ENCODE results near the gene KCNN3. TPM values are rescaled to one million over a fixed set of nuclear protein-coding genes. Genes with fewer than 3 reads are reported as not detected.

KCNN3 gene
- polyA plus RNA-seq, 3 donors, result 2.4 to 2.9 (median 2.9) TPM

DNA sequence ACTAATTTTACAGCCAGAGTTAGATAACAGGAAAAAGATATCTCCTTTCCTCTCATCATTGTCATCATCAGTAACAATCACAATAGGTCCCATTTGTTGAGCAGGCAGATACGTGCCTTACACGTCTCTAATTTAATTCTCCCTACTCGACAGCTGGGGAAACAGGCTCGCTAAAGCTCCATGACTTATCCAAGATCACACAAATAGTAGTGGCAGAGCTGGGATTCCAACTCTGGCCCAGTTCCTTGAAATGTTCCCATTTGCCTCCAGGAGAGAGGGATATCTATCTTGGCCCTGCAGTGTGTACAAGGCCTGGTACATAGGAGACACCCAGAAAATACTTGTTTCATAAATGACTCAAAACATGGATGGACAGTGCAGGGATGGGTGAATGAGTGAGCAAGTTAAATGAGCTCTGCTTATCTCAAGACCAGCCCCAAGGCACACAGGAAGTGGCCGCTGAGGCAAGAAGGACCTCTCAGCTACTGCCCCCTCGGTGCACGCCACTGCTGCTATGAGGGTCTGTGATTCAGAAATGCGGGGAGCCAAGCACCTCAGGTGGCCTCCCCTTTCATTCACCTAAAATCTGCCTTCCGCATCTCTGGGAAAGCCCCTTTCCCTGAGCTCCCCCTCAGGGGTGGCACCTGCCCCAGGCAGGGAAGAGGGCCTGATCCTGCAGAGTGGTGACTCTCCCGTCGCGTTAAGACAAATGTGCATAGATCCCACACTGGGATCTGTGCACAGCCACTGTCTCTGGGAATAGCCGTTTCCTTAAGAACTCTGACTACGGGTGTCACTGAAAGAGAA, 3.6 kb downstream of the KCNN3 start:
- DNase-seq (ENCODE audit: extremely low read depth in 1 of 11, low read depth in 9 of 11, low spot score in 4 of 11), result no peak

DNA sequence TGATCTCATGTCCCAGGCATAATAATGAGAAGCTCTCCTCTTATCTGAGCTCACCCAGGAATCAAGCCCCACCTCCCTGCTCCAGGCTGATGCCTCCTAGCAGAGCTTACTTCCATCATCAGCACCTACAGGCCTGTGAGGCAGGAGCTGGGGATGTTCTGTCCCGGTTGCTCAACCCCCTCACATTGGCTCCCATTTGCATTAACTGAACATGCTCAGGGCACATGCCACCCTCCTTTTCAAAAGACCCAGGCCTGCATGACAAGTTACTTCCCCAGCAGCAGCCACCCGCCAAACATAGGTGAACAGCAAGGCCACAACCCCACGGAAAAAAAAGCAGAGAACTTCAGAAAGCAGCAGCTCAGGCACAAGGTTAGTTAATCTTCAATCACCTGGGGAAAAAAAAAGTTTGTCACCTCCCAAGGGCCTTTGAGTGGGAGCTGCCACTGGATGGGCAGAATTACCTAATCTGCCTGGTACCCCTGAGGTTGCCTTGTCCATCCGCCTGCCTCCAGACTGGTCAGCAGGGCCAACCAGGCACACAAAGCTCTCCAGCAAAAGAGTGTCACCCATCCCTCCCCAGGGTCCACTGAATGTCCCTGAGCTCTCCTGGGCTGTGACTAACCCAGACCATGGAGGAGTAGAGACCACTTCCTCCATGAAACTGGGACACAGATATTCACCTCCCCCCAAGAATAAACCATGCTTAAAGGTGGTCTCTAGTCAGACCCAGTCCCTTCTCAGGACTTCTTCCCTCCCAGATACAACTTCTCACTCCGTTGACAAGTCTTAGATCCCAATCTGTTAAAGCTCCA, 4.4 kb downstream of the KCNN3 start:
- DNase-seq (ENCODE audit: extremely low read depth in 1 of 11, low read depth in 9 of 11, low spot score in 4 of 11), result no peak

DNA sequence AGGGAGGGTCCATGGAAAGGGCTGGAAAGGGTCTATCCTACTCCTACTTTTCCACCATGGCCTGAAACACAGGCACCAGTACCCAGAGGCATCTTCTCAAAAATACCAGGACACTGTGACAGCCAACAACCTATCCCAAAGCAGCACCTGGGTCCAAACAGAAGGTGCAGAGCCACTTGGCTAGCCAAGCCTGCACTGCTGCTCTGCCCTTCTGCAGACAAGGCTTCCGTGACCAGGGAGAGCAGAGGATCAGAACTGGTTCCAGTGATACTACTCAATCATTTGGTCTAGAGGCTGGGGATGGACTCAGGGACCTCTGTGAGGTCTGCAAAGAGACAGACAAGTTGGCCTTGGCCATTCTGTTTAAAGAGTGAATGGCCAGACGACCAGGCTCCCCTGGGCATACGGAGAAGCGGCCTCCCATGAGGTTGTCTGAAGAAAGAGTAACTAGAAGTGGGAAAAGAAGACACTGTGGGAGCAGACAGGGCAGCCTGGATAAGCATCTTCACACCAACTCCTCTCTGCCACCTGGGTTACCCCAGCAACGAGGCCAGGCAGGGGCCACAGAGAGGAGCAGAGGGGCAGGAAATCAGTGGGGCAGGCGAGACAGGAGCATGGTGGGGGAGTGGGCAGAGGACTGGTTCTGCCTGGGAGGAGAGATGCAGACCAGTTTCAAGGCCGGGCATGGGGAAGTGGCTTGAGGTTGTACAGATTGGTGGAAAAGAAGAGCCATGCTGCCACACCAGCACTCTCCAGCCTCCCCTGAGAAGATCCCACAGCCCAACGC, 5.7 kb downstream of the KCNN3 start:
- DNase-seq (ENCODE audit: extremely low read depth in 1 of 11, low read depth in 9 of 11, low spot score in 4 of 11), result no peak

DNA sequence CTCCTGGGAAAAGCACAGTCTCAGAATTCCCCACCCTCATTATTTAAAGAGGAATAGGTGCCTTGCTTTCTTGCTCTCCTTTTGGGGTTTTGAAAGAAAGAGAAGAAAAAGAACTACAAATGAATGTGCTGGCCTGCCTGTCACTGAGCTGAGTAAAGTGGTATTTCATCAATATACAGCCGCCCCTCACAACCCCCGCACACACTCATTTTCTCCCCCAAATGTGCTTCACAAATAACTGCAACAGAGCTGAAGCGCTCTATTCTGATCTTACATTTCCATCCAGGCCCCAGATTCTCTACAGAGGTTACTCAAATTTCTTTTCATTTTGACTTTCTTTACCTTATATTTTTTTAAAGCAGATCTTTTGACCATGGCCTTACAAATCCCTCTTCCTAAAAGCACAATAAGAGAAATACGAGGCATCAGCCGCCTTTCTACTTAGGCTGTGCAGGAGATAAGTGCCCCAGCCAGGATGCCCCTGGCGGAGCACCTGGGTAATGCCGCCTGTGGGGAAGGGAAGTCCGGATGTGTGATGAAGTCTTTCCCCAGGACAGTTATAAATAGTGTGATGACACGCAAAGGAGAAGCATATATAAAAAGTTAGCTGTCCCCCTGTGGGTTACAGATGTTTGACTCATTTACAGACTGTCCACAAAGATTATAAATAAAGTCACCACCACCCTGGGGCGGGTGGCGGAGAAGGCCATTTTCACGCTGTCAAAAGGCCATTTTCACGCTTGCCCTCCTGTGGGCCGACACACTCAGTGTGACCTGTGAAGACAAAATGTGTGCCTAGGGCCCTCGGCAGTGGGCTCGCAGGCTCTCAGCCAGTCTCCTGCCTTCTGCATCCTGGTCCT, 6.5 kb downstream of the KCNN3 start:
- DNase-seq (ENCODE audit: extremely low read depth in 1 of 11, low read depth in 9 of 11, low spot score in 4 of 11), result no peak

DNA sequence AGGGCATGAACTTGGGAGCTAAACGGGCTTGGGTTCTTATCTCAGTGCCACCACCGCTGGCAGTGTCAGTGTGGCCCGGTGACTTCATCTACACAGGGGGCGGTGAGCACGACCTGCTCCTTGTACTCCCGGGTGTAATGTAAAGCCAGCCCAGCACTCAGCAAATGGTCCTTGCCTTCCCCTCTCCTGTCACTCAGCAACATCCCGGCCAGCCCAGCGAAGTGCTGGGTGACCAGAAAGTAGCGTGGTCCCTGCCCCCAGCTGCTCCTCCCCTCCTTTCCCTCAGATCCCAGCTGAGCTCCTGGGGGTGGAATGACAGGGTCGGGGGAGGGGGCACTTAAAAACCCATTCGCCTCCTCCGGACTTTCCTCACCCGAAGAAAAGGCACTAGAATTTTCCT, 7.2 kb downstream of the KCNN3 start:
- no peak for DNase-seq (ENCODE audit: extremely low read depth in 1 of 11, low read depth in 9 of 11, low spot score in 4 of 11)

DNA sequence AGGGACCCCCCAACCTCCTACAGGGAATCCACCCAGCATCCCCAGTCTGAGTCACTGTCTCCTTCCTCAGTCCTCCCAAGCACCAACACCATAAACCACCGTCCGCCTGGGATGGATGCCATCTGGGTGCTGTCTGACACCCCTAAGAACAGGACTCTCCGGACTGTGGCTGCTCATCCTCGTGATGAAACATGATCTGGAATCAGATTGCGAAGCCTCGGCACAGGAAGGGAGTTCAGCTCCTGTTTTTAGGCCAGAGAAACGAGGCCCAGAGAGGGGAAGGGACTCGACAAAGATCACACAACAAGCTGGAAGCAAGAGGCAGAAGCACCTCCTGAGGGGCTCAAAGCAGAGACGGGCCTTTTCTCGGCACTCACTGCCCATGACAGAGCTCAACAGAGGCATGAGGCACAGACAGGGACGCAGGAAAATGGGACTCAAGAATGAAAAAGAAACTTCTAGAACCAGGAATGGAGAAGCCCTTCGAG, 8.4 kb downstream of the KCNN3 start:
- DNase-seq (ENCODE audit: extremely low read depth in 1 of 11, low read depth in 9 of 11, low spot score in 4 of 11), result no peak

DNA sequence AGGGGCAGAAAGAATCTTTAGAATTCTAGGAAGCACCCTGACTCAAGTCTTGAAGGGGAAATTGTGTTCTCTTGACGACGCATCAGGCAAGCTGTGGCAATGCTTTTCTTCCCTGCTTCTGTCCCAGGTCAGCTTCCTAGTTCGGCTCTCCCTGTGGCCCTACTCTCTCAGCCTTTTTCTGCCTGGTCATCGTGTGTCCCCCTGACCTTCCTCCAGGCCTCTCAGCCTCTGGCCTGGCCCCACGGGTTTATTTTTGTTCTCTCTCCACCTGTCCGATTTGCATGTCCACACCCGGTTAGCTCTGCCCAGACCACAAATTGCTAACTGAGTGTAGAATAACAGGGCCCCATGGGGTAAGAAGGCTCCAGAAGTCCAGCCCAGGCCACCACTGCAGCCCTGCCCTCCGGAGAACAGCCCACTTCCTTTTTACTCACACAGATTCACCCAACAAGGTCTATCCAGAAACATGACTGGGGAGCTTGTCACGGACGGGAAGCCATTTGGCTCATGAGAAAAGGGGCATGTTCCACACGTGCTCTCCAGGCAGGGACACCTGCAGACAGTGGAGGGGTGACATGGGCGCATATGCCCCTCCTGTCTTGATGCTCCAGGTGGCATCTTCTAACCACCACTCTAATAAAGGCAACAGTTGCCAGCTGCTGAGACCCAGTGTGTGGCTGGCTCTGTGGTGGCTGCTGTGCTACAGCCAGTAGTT, 9.8 kb downstream of the KCNN3 start:
- no peak for DNase-seq (ENCODE audit: extremely low read depth in 1 of 11, low read depth in 9 of 11, low spot score in 4 of 11)

DNA sequence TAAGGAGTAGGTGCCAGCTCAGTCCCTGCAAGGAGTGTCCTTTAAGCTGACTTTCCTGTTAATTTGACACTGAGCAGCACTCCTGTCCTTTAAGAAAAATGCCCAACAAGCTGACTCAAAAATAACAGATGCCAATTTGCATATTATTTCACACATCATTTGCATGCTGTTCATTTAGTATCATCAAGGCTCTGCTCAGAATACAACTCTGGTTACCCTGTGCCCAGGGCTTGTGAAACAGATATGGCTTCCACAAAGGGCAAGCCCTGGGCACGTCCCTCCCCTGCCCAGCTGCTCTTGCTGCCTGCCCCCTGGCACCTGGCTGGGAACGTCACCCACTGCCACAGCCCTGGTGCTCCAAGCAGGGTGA, 10.3 kb downstream of the KCNN3 start:
- no peak for DNase-seq (ENCODE audit: extremely low read depth in 1 of 11, low read depth in 9 of 11, low spot score in 4 of 11)

DNA sequence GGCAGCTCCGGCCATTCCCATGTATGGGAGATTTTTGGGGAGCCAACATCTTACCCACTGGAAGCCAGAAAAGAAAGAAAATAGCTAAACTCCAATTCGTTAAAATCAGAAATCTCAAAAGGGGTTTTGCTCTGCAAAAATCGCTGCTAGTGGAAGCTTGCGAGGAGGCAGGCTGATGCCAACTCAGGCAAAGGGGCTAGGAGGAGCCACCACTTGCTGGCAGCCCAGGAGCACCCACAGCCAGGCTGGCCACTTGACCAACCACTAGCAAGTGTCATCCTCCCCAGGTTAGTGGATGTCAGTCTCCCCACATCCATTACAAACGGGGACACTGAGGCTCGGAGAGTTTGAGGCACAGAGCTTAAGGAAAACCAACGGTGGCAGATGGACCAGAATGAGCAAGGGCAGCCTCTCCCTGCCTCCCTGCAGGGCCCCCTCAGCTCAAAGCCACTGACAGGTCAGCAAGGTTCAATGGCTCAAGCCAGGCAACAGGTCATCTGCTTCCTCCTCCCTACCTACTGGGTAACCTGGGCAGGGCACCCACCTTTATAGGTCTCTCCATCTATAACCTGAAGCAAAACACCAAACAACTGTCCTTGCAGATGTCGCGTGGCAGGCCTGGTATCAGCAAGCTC, 10.8 kb downstream of the KCNN3 start:
- DNase-seq (ENCODE audit: extremely low read depth in 1 of 11, low read depth in 9 of 11, low spot score in 4 of 11), result no peak

DNA sequence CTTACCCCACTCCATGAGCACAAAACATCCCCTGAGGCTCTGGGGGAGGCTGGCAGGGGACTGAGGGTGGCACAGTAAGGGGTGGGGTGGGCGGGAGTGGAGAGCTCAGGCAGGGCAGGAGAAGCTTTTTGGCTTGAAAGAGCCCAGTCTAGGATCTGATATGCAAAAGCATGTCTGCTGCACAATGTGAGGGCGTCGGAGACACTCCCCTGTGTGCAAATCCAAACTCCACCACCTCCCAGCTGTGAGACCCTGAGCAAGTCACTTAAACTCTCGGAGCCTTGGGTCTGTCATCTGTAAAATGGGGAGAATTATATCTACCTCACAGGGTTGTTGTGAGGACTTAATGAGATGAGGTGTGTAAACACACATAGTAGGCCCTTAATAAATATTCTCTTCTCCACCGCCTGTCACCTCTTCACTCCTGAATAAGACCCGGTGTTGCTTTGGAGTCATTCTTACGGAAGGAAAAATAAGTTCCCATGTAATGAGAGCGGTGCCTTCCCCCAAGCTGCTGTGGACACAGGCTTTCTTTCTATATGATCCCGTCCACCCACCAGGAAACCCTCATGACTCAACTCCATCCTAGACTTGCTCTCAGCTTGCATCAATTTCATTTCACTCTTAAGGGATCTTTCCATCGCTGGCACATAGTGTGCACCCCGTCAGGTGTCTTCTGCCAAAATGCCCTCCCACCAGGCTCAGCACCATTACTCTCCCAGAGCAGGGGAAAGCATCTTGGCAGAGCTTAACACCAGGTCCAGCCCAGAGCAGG, 12.5 kb downstream of the KCNN3 start:
- DNase-seq (ENCODE audit: extremely low read depth in 1 of 11, low read depth in 9 of 11, low spot score in 4 of 11), result no peak

DNA sequence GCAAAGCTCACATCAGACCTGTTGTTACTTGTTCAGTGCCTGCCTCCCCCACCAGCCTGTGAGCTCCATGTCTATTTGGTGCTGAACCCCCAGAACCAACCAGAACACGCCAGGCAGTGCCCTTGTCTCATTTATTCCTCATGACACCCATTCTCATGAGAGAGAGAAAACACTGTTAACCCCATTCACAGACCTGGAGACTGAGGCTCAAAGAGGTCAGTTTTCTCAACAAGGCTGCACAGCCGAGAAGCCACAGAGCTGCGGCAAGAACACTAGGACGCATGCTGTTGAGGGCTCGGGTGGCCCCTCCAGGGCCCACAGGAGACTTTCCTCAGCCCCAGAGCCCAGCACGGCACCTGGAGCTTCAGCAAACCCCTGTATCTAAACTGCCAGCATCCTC, 13.1 kb downstream of the KCNN3 start:
- DNase-seq (ENCODE audit: extremely low read depth in 1 of 11, low read depth in 9 of 11, low spot score in 4 of 11), result no peak

DNA sequence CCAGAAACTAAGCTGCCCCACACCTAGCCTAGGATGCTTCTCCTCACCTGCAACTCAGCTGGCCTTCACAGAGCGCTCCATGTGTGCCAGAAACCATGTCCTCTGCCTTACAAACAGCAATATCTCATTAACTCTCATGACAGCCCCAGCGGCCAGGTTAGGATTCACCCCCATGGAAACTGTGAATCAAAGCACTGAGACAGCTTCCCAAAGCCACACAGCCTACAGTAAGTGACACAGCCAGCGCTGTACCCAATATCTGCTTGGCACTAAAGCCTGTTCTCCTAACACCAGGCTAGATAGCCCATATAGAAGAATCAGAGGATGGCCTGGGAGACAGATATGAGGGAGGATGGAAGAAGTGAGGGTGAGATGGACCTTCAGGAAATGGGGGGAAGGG, 13.5 kb downstream of the KCNN3 start:
- no peak for DNase-seq (ENCODE audit: extremely low read depth in 1 of 11, low read depth in 9 of 11, low spot score in 4 of 11)

DNA sequence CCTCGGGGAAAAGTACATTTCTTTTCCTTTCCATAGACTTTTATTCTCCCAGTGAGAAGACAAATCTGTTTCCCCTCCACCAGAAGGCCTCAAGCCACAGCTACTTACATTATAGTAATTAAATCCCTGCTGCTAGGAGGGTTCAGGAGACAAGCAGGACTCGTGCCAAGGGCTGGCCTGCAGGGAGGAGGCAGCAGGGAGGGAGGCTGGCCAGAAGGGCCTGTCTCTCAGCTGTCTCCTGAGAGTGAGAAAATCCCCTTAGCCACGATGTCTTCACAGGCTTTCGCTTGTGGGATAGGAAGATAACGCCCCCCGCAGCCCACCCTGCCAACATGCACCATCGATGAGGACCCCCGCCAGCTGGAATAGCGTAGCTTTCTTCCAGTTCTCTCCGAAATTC, 14.0 kb downstream of the KCNN3 start:
- no peak for DNase-seq (ENCODE audit: extremely low read depth in 1 of 11, low read depth in 9 of 11, low spot score in 4 of 11)

DNA sequence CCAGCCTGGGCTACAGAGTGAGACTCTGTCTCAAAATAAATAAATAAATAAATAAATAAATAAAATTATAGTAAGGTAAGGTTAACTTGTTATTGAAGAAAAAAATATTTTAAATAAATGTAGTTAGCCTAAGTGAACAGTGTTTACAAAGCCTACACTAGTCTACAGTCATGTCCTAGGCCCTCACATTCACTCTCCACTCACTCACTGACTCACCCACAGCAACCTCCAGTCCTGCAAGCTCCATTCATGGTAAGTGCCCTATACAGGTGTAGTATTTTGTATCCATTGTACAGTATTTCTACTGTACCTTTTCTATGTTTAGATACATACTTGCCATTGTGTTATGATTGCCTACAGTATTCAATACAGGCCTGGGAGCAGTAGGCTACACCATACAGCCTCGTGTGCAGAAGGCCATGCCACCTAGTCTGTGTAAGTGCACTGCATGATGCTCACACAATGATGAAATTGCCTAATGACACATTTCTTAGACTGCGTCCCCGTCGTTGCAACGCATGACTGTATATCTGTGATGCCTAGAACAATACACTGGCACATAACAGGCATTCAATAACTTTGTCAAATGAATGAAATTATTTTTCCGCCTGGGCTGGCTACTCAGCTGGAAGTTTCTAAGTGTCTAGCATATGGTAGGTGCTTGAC, 14.8 kb downstream of the KCNN3 start:
- no peak for DNase-seq (ENCODE audit: extremely low read depth in 1 of 11, low read depth in 9 of 11, low spot score in 4 of 11)

DNA sequence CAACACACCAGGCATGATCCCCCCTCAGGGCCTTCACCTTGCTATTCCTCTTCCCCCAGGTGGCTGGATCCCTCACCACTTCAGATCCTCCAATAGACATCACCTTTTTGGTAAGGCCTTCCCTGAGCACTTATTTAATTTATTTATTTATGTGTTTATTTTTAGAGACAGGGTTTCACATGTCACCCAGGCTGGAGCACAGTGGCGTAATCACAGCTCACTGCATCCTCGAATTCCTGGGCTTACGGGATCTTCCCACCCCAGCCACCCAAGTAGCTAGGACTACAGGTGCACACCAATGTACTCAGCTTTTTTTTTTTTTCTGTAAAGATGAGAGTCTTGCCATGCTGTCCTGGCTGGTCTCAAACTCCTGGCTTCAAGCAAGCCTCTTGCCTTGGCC, 17.2 kb downstream of the KCNN3 start:
- DNase-seq (ENCODE audit: extremely low read depth in 1 of 11, low read depth in 9 of 11, low spot score in 4 of 11), result no peak

DNA sequence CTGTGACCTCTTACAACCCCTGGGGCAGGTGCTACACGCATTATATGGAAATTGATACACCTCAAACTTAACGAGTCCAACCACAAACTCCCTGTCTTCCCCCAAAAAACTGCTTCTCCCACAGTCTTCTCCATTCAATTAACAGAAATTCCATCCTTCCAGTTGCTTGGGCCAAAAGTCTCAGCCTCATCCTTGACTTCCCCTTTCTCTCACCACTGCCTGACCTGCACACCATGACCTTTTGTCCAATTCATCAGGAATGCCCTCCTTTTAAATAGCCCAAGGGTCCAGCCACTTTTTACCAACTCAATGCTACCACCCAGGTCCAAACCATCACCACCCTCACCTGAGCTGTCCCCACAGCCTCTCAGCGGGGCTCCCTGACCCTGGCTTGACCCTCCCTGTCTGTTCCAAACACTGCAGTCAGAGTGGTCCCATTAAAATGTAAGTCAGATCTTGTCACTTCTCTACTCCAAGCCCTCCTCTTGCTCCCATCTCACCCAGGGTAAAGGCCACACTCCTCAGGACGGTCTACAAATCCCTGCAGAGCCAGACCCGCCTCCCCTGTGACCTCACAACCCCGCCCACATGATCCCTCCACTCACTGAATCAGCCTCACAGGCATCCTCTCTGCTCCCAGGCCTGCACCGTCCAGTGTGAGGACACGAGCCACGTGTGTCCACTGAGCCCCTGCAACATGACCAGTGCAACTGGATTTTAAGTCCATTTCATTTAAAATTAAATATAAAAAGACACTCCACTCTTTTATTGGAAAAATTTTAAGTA, 18.5 kb downstream of the KCNN3 start:
- no peak for DNase-seq (ENCODE audit: extremely low read depth in 1 of 11, low read depth in 9 of 11, low spot score in 4 of 11)

Data from renal cortex interstitium (tissue), 11 donors.